IMR-90 (cell line): ENCODE results near the gene FOXO3.

Source experiments
- CEBPB ChIP-seq: IDR thresholded peaks from 2 replicates; pipeline ENCODE4 v1.6.1; 2012; ENCODE audit warnings: low read depth, low read length, improper control_type of control experiment
- CHD1 ChIP-seq: IDR thresholded peaks from 2 replicates; pipeline ENCODE4 v1.6.1; 2012; ENCODE audit warnings: low read depth, low read length, improper control_type of control experiment
- FOS ChIP-seq: fragments of 150-350 bp; IDR thresholded peaks from 2 replicates; pipeline ENCODE4 v1.6.1; 2016; ENCODE audit warnings: low read depth, low read length
- MAFK ChIP-seq: IDR thresholded peaks from 2 replicates; pipeline ENCODE4 v1.6.1; 2012; ENCODE audit warnings: low read depth, low read length, improper control_type of control experiment
- MXI1 ChIP-seq: IDR thresholded peaks from 2 replicates; pipeline ENCODE4 v1.6.1; 2012; ENCODE audit warnings: low read depth, mild to moderate bottlenecking, low read length, moderate library complexity, borderline replicate concordance
- POLR2A ChIP-seq: IDR thresholded peaks from 2 replicates; pipeline ENCODE4 v1.6.1; 2012; ENCODE audit warnings: mild to moderate bottlenecking, low read depth, low read length
- RAD21 ChIP-seq: IDR thresholded peaks from 2 replicates; pipeline ENCODE4 v1.6.1; 2012; ENCODE audit warnings: low read length, improper control_type of control experiment
- RCOR1 ChIP-seq: IDR thresholded peaks from 2 replicates; pipeline ENCODE4 v1.6.1; 2012; ENCODE audit warnings: mild to moderate bottlenecking, low read length, improper control_type of control experiment; ENCODE audit not compliant: insufficient replicate concordance
- TF ChIP-seq, protein P1 (sequence below): conservative IDR thresholded peaks from 2 replicates; pipeline ENCODE4 v1.5.1; 2012; ENCODE audit warnings: mild to moderate bottlenecking, low read depth, low read length, improper control_type of control experiment
- TF ChIP-seq, protein P2 (sequence below): fragments of 150-350 bp; IDR thresholded peaks from 2 replicates; pipeline ENCODE4 v1.6.1; 2016; ENCODE audit warnings: low read depth, mild to moderate bottlenecking, low read length, moderate library complexity, borderline replicate concordance

DNA sequence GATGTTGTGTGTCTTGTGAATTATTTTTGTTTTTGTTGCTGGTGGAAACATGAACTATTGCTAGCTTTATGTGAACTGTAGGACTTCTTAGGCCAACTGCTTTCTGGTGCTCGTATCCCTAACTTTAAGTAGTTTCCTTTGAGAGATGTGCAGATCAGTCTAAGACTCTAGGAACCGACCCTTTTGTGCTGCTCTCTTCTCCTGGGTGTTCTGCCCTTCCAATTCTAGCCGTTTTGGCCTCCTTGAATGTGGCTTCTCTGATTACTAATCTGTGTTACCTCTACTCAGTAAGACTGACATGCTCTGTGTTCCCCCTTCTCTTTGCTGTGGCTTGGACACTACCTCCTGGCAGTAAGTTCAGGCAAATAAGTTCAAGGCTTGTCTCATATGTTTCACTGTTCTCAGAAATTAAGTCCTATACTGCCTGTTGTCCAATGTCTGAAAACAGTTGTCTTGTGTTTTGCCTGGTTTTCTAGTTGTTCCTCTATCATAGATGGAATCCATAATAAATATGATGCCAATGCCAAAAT, 58.0 kb downstream of the FOXO3 start:
- TF ChIP-seq CHD1, result no peak
- TF ChIP-seq, protein P1, sequence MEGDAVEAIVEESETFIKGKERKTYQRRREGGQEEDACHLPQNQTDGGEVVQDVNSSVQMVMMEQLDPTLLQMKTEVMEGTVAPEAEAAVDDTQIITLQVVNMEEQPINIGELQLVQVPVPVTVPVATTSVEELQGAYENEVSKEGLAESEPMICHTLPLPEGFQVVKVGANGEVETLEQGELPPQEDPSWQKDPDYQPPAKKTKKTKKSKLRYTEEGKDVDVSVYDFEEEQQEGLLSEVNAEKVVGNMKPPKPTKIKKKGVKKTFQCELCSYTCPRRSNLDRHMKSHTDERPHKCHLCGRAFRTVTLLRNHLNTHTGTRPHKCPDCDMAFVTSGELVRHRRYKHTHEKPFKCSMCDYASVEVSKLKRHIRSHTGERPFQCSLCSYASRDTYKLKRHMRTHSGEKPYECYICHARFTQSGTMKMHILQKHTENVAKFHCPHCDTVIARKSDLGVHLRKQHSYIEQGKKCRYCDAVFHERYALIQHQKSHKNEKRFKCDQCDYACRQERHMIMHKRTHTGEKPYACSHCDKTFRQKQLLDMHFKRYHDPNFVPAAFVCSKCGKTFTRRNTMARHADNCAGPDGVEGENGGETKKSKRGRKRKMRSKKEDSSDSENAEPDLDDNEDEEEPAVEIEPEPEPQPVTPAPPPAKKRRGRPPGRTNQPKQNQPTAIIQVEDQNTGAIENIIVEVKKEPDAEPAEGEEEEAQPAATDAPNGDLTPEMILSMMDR, result no peak
- no peak for TF ChIP-seq RAD21
- no peak for TF ChIP-seq POLR2A
- no peak for TF ChIP-seq MAFK
- TF ChIP-seq CEBPB, result no peak
- TF ChIP-seq, protein P2, sequence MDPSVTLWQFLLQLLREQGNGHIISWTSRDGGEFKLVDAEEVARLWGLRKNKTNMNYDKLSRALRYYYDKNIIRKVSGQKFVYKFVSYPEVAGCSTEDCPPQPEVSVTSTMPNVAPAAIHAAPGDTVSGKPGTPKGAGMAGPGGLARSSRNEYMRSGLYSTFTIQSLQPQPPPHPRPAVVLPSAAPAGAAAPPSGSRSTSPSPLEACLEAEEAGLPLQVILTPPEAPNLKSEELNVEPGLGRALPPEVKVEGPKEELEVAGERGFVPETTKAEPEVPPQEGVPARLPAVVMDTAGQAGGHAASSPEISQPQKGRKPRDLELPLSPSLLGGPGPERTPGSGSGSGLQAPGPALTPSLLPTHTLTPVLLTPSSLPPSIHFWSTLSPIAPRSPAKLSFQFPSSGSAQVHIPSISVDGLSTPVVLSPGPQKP, result no peak
- no peak for TF ChIP-seq MXI1
- no peak for TF ChIP-seq RCOR1
- no peak for TF ChIP-seq FOS
